Measurements from ENCODE around the gene DCTN2.

Gene DCTN2

GRCh38 chr12:57550641-57551549, 3.9 kb upstream of the DCTN2 start:
- in situ Hi-C loops (cut with HindIII; ENCODE audit: low sequenced_read_pairs) = no loop called here

DNA sequence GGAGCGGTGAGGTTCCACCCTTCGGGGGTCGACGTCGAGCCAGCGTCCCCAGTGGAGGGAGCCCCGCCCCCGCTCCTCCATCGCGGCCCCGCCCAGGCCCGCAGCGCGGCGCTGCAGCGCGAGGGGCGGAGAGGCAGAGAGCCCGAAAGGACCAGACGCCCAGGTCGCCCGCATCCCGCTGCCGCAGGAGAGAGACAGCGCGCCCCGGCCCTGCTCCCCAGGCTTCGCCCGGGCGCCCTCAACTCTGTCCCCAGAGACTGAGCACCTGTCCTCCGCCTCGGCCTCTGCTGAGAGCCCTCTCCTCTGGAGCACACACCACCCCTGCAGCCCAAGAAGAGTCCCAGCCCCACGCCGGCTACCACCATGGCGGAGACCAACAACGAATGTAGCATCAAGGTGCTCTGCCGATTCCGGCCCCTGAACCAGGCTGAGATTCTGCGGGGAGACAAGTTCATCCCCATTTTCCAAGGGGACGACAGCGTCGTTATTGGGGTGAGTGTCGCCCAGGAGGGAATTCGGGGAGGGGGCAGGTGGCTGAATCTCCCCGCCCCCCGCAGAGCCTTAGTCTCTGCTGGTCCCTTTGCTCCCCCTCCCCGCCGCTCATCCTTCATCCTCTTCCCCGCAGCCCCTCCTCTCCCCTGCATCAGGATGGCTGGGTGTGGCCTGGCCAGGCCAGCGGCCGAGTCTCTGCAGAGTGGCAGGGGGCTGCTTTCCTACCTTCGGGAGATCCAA, 3.1 kb upstream of the DCTN2 start, which contains the start of gene KIF5A:
TSS of gene KIF5A (plus strand) at position 136 of the 732 bp plus-strand sequence. CDS start at position 364, 228 bp downstream.
- in situ Hi-C loops (cut with HindIII; ENCODE audit: low sequenced_read_pairs) = no loop called here

GRCh38 chr12:57549203-57549908, 2.4 kb upstream of the DCTN2 start:
- in situ Hi-C loops (cut with HindIII; ENCODE audit: low sequenced_read_pairs) = no loop called here

DNA sequence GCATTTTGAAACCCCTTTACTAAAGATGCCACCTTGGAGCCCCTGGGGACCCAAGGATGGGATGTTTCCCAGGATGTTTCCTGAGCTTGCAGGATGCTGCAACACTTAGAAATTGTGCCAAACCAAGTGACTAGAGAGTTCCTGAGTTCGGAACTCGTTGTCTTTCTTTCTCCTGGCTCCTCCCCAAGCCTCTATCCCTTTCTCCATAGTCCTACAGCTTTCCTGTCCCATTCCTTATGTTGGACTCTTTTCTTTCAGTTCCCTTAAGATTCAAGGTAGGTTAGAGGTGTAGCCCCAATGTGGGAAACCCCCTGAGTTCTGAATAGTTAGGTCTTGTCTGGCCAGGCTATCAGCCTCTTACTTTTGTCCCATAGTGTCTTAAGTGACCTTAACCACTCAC, 1.5 kb upstream of the DCTN2 start:
- in situ Hi-C loops (cut with HindIII; ENCODE audit: low sequenced_read_pairs) = no loop called here

- in situ Hi-C loops (cut with HindIII; ENCODE audit: low sequenced_read_pairs) = no loop called here
Measured at GRCh38 chr12:57548013-57548315, 972 bp upstream of the DCTN2 start.

GRCh38 chr12:57547288-57548012, 458 bp upstream of the DCTN2 start:
- in situ Hi-C loops (cut with HindIII; ENCODE audit: low sequenced_read_pairs) = no loop called here

- in situ Hi-C loops (cut with HindIII; ENCODE audit: low sequenced_read_pairs) = no loop called here
Measured at GRCh38 chr12:57545809-57546437, 1.1 kb downstream of the DCTN2 start.

GRCh38 chr12:57543581-57543980, 3.4 kb downstream of the DCTN2 start:
- in situ Hi-C loops (cut with HindIII; ENCODE audit: low sequenced_read_pairs) = no loop called here

- in situ Hi-C loops (cut with HindIII; ENCODE audit: low sequenced_read_pairs) = no loop called here
Measured at GRCh38 chr12:57541717-57542116, 5.3 kb downstream of the DCTN2 start.

DNA sequence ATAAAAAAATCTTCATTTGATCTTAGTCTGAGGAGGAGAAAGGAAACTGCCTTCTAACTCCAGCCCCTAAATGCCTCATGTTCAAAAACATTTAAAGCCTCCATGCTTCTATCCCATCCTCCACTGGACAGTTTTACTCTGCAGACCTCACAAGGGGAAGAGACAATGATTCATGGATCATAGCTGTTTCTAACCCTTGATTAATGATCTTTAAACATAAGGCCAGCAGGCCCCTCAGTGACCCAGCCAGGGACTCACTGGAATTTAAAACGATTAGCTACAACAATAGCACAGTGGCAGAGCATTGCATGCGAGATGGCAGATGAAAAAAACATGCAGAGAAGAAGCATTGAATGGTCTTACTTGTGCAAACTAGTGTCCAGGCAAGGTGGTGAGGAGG, 6.0 kb downstream of the DCTN2 start:
- in situ Hi-C loops (cut with HindIII; ENCODE audit: low sequenced_read_pairs) = no loop called here

- in situ Hi-C loops (cut with HindIII; ENCODE audit: low sequenced_read_pairs) = no loop called here
Measured at GRCh38 chr12:57539134-57539768, 7.7 kb downstream of the DCTN2 start.

- in situ Hi-C loops (cut with HindIII; ENCODE audit: low sequenced_read_pairs) = no loop called here
Measured at GRCh38 chr12:57536597-57536942, 10.4 kb downstream of the DCTN2 start.

- in situ Hi-C loops (cut with HindIII; ENCODE audit: low sequenced_read_pairs) = no loop called here
Measured at GRCh38 chr12:57535764-57536596, 11.0 kb downstream of the DCTN2 start.

GRCh38 chr12:57534991-57535543, 11.9 kb downstream of the DCTN2 start:
- in situ Hi-C loops (cut with HindIII; ENCODE audit: low sequenced_read_pairs) = no loop called here

- in situ Hi-C loops (cut with HindIII; ENCODE audit: low sequenced_read_pairs) = no loop called here
Measured at GRCh38 chr12:57534250-57534649, 12.7 kb downstream of the DCTN2 start.

DNA sequence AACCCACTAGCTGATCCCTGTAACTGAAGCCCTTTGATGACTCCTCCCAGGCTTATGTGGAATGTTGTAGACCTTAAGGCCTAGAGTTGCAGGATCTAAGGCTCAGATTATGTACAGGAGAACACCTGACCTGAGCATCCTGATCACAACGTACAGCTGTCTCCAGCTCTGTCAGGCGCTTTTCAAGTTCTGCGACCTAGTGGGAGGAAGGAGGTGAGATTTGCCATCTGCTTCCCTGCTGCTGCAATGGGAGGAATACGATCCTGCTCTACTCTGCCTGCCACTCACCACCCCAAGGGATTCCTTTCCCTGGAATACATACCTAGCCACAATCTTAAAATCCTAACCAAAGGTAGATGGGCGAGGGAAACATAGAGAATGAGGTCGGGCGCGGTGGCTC, 13.9 kb downstream of the DCTN2 start:
- in situ Hi-C loops (cut with HindIII; ENCODE audit: low sequenced_read_pairs) = no loop called here

DNA sequence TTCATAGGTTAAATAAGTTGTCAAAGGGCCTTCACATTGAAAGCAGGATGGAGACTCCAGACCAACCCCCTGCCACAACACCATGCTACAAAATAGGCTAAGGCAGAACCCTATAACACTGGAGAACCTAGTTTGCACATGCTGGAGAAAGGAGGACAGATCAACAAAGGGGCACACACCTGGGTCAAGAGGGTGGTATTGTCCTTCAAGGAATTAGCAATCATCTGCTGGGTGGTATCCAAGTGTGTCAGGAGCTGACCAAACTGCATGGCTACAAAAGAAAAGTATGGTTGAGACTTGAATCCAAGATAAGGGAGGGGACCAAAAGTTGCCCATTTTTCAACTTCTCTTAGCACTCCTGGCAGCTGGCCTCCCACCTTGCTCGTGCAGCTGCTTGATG, 15.2 kb downstream of the DCTN2 start:
- in situ Hi-C loops (cut with HindIII; ENCODE audit: low sequenced_read_pairs) = no loop called here

- in situ Hi-C loops (cut with HindIII; ENCODE audit: low sequenced_read_pairs) = no loop called here
Measured at GRCh38 chr12:57530396-57531142, 16.4 kb downstream of the DCTN2 start.
